Femur (tissue), 1 donor: ENCODE measurements around the gene MYH9.
"Not testable (repeated sequence)": the region's sequence is repeated elsewhere in the genome, so short reads cannot be mapped to it uniquely, and the experiment has no call there.

Source experiments
- DNase-seq: peaks from one replicate; pipeline ENCODE4 v3.0.0-alpha.2; 2017

The MYH9 gene

GRCh38 chr22:36289948-36290371 is 97.8 kb downstream of the MYH9 start:
- DNase-seq: not testable (repeated sequence)

- DNase-seq: no peak
Observed at GRCh38 chr22:36289406-36289870, 98.3 kb downstream of the MYH9 start.

GRCh38 chr22:36288571-36289405 is 99.0 kb downstream of the MYH9 start:
- no peak for DNase-seq

- DNase-seq: no peak
Observed at GRCh38 chr22:36287881-36288515, 99.8 kb downstream of the MYH9 start.

GRCh38 chr22:36286096-36286957 is 101.4 kb downstream of the MYH9 start:
- peak; percentile 83 for DNase-seq

GRCh38 chr22:36285545-36285944 is 102.2 kb downstream of the MYH9 start:
- no peak for DNase-seq

GRCh38 chr22:36285017-36285416 is 102.8 kb downstream of the MYH9 start:
- no peak for DNase-seq

- DNase-seq: no peak
Observed at GRCh38 chr22:36284171-36284571, 103.6 kb downstream of the MYH9 start.

GRCh38 chr22:36282328-36282831 is 105.4 kb downstream of the MYH9 start:
- DNase-seq: no peak

GRCh38 chr22:36281781-36282327 is 105.9 kb downstream of the MYH9 start:
- DNase-seq: no peak

GRCh38 chr22:36280379-36280778 is 107.4 kb downstream of the MYH9 start:
- DNase-seq: no peak

- no peak for DNase-seq
Observed at GRCh38 chr22:36279219-36279666, 108.5 kb downstream of the MYH9 start.

GRCh38 chr22:36277482-36278291 is 110.1 kb downstream of the MYH9 start:
- DNase-seq: peak; percentile 65

GRCh38 chr22:36274531-36274930 is 113.2 kb downstream of the MYH9 start:
- DNase-seq: no peak

GRCh38 chr22:36271951-36272350 is 115.8 kb downstream of the MYH9 start:
- not testable (repeated sequence) for DNase-seq

- DNase-seq: not testable (repeated sequence)
Observed at GRCh38 chr22:36271231-36271630, 116.5 kb downstream of the MYH9 start.

- DNase-seq: no peak
Observed at GRCh38 chr22:36267896-36268485, 119.8 kb downstream of the MYH9 start.

GRCh38 chr22:36267058-36267457 is 120.7 kb downstream of the MYH9 start:
- DNase-seq: no peak

GRCh38 chr22:36263886-36264664 is 123.7 kb downstream of the MYH9 start:
- DNase-seq: not testable (repeated sequence)

- not testable (repeated sequence) for DNase-seq
Observed at GRCh38 chr22:36263216-36263673, 124.5 kb downstream of the MYH9 start.
